ENCODE measurements around the gene ALDH3A2.
"Not testable (repeated sequence)": the region's sequence is repeated elsewhere in the genome, so short reads cannot be mapped to it uniquely, and the experiment has no call there.

Gene ALDH3A2

DNA sequence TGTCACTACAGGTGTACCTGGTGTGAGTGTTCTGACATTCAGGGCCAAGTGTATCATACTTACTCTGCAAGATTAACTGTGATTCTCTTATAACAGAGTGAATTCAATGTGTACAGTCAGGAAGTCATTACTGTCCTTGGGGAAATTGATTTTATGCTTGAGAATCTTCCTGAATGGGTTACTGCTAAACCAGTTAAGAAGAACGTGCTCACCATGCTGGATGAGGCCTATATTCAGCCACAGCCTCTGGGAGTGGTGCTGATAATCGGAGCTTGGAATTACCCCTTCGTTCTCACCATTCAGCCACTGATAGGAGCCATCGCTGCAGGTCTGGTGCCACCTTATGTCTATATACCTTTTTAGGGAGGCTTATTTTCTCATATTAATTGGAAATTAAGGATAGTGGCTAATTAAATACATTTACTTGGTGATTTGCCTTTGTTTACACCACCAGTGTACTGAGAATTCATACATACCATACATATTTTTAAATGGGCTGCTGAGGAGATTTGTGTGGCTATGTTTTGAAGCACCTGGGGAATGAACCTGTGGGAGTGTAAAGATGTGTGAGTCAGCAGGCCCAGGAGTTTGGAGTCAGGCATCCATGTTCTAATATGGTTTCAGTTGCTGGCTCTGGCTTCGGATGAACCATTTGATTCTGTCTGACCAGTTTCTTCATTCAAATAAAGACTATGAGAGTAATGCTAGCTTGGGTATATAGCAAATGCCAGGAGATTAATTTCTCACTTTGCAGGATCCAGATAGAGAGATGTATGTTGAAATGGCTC lies 3.1 kb downstream of the ALDH3A2 start:
- no peak for DNase-seq

DNA sequence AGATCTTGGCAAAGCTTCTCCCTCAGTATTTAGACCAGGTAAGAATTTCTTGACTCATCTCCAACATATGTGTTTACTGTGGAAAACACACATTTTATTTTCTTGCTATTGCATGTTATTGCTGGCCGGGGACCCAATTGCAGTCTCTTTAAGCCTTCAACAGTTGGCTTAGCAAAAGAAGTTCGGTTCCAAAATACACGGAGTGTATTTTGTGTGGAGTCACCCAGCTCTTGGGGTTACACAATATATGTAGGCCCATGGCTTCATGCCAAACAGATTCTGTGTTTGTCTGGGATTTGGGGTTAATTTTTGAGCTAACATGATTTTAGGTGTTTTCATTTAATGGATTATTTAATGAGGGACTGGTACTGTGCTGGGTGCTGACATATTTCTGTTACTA lies 4.0 kb downstream of the ALDH3A2 start:
- no peak for DNase-seq

DNA sequence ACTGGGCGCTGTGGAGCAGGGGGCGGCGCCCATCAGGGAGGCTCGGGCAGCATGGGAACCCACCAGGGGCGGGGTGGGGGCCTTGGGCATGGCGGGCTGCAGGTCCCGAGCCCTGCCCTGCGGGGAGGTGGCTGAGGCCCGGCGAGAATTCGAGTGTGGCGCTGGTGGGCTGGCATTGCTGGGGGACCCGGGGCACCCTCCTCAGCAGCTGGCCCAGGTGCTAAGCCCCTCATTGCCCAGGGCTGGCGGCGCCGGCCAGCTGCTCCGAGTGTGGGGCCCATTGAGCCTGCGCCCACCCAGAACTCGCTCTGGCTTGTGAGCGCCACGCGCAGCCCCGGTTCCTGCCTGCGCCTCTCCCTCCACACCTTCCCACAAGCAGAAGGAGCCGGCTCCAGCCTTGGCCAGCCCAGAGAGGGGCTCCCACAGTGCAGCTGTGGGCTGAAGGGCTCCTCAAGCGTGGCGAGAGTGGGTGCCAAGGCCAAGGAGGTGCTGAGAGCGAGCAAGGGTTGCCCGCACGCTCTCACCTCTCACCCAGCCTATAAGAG lies 5.9 kb downstream of the ALDH3A2 start:
- DNase-seq: no peak

DNA sequence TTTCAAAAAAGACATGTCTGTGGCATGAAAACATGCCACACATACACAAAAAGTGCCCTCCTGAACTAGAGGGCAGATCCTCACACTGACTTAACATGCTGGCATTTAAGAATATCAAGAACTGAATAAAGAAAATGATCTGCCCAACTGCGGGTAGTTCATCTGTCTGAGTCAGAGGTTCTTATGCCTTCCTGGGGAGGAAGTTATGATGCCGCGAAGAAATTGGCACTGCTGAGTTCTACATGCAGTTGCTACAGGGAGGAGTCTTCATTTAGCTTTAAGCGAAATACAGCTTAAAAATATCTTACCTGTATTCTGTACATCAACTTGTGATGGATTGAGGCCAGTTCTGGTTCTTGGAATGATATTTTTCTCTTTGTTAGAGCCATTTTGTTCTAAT lies 6.3 kb downstream of the ALDH3A2 start:
- DNase-seq: no peak

DNA sequence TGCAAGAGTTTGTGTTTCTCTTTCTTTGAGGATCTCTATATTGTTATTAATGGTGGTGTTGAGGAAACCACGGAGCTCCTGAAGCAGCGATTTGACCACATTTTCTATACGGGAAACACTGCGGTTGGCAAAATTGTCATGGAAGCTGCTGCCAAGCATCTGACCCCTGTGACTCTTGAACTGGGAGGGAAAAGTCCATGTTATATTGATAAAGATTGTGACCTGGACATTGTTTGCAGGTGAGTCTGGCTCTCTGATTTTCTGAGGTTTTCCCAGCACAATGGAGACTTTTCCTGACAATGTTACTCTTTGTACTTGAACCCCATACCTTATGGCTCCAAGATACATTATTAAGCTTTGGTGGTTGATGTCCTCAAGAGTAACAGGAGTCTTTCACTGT lies 7.8 kb downstream of the ALDH3A2 start:
- DNase-seq: no peak

DNA sequence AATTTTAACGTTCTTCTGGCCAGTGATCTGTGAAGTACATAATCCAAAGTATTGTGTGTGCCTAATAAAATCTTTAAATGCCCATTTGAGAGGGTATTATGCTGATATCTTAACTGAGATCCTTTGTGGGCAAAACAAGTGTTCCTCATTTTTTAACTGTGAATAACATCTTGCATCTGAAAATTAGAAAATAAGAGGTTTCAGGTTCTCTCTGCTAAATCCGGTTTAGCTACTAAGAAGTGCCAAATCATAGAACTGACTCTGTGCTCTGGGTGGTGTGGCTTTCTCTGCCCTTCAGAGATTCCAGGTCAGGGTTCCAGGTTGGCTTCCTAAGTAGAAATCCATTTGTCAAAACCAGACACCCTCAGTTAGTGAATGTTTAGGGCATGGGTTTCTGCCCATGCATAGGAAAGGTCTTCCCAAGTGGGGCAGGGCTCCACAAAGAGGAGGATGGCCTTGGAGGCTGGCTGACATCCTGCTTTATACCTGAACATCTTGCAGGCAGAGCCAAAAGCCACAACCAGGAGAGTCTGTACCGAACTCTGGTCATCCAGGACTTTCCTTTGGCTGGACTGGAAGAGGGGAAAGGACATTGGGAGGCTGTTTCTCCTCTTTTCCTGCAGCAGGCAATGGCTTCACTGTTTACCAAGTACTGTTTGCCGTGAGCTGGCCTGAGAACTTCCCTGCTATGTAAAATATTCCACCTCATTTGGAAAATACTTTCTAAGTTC lies 8.5 kb downstream of the ALDH3A2 start:
- no peak for DNase-seq

DNA sequence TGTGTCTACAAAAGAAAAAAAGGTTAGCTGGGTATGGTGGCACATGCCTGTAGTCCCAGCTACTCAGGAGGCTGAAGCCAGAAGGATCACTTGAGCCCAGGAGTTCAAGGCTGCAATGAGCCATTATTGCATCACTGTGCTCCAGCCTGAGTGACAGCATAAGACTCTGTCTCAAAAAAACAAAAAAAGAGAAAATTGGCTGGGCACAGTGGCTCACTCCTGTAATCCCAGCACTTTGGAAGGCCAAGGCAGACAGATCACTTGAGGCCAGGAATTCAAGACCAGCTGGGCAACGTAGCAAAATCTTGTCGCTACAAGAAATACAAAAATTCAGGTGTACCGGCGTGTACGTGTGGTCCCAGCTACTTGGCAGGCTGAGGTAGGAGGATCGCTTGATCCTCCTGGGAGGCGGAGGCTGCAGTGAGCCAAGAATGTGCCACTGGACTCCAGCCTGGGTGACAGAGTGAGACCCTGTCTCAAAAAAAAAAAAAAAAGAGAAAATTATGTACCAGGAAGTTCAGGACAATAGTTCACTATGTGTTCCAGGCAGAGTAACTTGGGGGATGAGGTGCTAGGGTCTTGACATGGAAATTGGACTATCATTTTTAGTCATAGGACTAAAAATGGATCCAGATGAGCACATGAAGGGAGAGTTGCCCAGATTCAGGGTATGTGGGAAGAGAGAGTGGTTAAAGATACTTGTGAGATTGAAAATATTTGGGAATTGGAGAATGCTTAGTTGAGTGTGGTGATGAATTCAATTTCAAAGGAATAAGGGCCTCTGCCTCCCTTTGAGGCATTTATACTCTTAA lies 11.0 kb downstream of the ALDH3A2 start:
- DNase-seq: no peak

DNA sequence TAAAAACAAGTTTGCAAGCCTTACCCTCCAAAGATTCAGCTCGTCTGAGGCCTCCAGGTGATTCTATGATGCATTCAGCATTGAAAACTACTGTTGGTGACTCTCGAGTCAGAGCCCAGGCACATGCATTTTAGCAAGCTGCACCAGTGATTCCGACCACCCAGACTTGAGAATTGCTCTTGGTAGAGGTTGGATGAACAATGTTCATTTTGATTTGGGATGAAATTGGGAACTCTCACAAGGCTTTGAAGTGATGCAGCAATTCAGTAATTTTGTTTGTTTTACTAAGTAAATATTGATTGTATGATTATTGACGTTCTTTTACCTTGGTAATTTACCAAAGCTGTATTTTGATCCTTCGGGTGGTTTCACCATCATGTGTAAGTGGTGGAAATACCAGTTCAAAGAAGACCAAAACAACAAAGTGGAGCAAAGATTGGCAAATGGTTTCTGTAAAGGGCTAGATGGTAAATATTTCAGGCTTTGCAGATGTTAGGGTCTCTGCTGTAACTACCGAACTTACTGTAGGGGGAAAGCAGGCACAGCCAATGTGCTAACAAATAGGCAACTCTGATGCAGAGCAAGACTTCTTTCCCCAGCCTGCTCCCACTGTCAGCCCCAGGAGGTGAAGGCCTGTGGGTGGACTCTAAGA lies 11.8 kb downstream of the ALDH3A2 start:
- DNase-seq: no peak

DNA sequence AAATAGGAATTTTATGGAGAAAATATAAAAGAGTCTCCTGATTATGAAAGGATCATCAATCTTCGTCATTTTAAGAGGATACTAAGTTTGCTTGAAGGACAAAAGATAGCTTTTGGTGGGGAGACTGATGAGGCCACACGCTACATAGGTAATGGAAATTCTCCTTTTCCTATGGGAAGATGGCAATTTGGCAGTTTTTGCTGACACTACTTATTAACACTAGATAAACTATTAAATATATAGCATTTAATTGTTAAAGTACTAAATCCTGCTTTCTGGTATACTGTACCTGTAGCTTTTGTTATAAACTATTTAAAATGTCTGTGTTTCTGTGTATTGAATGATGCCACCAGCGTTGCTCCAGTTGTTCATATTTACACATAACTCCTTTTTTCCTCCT lies 12.6 kb downstream of the ALDH3A2 start:
- DNase-seq: no peak

DNA sequence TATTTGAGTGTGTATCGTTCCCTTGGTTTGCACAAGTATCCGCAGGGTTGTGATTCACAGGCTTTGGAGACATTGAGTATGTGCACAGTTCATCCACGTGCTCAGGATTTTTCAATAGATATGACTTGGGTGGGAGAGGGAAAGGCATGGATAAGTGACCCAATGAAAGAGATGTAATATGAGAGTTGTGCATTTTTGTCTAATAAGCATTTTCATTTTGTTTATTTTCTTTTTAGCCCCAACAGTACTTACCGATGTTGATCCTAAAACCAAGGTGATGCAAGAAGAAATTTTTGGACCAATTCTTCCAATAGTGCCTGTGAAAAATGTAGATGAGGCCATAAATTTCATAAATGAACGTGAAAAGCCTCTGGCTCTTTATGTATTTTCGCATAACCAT lies 14.5 kb downstream of the ALDH3A2 start:
- DNase-seq: no peak

DNA sequence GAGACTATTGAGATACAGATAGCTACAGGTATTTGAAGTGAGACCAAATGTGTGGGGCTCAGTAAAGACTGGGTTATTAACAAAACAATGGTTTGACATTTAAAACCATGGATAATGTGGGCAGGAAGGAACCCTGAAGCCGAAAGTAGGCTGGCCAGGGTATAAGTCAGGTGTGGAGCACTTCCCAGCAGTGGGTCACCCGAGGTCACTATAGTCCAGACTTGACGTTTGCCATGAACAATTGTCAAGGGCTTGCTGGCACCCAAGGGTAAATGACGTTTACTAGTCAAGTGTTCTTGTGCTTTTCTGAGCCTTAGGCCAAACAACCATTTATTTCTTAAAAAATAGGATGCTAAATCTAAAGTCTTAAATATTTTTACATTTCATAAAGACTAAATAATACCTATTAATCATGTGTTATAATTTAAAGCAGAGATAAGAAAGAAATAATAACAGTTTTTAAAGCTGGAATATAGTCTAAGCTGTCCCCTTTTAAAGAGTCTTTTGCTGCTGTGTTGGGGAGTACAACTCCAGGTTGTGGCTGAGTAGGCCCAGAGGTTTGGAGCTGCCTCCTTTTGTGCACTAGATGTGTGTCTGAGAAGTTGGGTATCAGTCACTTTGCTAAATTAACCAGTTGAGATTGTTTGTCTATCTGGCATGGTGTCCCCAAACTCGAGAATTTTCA lies 15.7 kb downstream of the ALDH3A2 start:
- no peak for DNase-seq

DNA sequence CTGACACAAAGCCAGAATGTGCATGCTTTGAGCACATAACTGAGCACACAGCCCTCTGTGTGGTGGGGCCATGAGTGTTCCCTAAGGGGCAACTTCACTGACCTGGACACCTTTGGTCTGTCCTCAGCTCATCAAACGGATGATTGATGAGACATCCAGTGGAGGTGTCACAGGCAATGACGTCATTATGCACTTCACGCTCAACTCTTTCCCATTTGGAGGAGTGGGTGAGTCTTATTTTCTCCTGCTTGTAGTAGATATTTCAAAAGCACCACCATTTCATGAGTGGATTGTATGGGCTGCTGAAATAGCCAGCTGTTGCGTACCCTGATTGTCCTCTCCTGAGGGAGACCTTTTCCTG lies 16.2 kb downstream of the ALDH3A2 start:
- DNase-seq: no peak

DNA sequence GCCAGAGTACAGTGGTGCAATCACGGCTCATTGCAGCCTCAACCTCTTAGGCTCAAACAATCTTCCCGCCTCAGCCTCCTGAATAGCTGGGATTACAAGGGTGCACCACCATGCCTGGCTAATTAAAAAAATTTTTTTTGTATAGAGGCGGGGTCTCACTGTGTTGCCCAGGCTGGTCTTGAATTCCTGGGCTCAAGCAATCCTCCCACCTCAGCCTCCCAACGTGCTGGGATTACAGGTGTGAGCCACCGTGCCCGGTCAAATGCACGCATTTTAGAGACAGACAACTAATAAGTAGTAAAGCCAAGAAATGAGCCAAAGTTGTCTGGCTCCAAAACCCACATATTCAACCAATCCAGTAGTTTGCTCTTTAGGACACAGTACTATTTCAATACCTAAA lies 21.1 kb downstream of the ALDH3A2 start:
- not testable (repeated sequence) for DNase-seq

DNA sequence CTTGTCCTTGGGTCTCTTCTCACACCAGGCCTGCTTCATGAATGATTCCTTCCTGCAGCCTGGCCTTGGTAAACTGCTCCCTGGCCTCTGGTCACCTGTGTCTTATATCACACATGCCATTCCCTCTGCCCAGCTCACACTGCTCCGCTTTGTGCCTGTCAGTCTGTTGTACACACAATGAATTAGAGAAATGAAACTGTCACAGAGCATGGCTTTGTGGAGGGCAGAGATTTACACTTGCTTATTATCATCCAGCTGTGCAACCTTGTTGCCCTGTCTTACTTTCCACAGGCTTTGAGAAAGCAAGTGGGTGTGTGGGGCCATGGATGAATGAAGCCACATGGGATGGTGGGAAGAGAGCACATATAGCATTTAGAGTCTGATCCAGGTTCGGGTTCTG lies 22.4 kb downstream of the ALDH3A2 start:
- DNase-seq: no peak

DNA sequence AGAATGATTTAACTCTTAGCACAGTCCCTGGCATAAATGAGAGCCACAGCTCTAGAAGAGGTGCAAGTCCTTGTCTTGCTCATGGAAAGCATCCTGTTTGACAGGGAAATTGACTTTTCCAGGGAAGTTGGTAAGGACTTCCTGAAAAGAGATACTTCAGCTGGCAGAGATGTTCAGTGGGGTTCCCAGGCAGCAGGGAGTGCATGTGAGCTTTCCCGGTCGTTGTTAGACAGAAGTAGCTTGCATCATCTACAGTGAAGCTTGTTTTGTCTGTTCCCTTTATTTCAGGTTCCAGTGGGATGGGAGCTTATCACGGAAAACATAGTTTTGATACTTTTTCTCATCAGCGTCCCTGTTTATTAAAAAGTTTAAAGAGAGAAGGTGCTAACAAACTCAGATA lies 22.9 kb downstream of the ALDH3A2 start:
- DNase-seq: no peak

DNA sequence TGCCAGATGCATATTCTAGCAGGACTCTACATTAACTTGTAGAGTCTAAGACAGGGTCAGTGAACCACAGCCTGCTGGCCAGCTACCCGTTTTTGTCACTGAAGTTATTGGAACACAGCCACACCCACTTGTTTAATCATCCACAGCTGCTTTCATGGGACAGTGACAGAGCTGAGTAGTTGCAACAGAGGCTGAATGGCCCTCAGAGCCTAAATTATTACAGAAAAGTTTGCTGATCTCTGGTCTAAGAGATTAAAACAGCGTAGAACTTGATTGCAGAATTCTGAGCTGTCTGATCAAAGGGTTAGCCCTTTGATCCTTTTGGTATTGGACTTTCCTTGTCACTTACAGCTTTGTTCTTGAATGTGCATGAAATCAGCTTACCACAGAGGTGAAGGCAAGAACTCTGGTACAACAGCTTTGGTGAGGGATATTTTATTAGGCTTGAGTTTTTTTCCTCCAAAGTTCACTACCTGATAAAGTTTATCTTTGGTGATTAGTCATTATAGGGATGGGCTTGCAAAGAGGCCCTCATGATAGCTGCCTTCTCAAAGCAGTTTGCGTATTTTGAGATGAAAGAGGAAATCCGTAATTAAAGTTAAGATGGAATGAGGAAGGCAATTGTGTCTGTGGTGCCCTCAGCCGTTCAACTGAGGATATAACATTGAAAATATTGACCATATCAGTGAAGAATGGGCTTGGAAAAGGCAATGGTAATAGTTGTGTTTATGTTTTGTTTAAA lies 23.6 kb downstream of the ALDH3A2 start:
- peak; percentile 1 for DNase-seq

DNA sequence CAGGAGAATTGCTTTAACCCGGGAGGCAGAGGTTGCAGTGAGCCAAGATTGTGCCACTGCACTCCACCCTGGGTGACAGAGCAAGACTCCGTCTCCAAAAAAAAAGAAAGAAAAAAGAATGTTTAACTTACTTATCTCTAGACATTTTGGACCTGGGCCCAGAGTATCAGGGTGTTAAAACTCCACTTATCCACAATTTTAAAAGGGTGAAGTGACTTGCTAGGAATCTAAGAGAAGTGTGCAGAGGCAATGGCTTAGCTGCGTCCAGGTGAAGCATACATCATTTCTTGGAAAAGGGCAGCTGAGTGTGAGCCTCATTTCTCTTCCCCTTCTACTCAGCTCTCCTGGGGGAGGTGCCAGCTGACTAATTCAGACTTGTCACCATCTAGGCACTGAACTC lies 25.1 kb downstream of the ALDH3A2 start:
- DNase-seq: no peak

DNA sequence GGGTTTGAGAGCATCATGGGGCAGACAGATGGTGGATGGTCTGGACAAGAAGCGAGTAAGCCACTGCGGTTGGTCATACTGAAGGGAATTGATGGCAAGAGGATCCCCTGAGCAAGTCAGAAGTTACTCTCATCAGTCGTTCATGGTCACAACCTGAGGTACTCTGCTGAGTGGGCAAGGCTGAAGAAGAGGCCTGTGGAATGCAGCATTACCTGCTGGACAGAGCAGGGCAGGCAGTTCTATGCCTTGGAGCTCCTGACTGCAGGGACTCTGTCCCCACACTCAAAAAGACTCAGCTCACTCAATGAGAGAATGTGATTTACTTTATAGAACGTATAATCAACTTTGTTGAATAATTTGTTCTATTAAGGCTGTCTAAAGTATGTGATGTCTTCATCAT lies 28.3 kb downstream of the ALDH3A2 start:
- no peak for DNase-seq

DNA sequence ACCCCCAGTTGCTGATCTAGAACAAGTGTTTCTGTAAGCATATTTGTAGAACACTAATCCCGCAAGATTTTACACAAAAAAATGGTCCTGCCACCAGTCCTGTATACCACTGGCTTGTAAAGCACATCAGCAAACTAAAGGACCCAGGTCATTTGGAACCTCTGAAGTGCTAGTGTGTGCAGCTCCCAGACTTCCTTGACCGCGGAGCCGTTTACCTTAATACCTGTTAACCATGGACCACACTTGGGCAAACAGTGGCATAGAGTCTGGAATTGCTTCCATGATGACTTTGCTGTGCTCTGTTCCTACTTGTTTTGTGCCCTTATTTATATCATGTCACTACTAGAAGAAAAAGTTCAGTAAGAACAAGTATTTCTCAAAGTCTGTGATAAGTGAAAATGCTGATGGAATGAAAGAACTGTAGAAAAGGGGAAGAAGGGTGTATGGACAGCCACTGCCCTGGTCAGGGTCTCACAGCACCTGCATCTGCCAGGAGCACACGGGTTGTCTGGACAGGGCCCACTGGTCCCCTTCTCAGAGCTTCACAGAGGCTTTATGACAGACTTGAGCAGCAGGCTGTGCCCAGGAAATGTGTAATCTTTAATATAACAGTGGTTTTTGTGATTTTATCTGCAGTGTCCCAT lies 29.3 kb downstream of the ALDH3A2 start:
- DNase-seq: no peak

DNA sequence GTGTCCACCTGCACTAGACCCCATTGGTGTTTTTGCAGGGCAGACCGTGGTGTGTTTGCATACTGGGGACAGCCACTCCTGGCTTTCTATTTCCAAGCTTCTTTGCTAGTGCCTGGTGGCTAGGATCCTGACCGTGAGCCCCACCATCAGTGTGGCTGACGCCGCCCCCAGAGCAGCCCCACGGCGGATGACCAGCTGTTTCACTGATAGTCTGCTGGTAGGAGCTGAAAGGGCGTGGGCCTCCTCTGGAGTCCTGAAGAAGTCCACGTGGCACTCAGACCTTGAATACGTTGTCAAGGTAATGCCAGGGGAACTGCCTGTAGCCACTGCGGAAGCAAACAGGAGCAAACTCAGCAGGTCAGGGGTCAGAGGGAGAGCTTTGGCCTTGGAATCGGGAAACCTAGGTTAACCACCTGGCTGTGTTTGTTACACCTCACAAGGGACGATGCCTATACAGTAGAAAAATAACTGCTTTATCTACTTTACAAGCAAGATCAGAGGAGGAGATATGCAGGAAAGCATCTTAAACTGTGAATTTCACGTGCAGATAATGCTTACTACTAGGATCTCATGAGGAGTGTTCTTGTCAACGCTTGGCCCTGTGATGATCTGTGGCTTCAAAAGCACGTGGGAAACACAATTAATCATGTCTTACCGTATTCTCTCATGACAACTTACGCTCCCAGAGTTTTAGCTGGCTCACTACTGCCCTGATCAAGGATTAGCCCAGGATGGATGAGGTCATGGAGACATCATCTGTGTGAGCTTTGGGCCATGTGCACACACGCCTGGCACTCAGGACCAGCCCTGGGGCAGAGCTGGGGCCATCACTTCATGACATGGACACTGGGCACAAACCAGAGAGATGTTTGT lies 30.3 kb downstream of the ALDH3A2 start:
- DNase-seq: no peak
